RWPE1 (cell line): ENCODE results near the gene PSAP.

Experiments
- CTCF ChIA-PET: fragments of 350-600 bp; sonication (Branson Sonifier 250); formaldehyde crosslinking; extraction: SDS; loops from one replicate; lab custom pipeline; 2021; lab: Yijun Ruan, JAX
- POLR2A ChIA-PET: fragments of 400-600 bp; formaldehyde crosslinking; extraction: SDS; loops from one replicate; lab custom pipeline; 2020; ENCODE audit warnings: antibody characterized with exemption; ENCODE audit not compliant: low non-redundant PET; lab: Yijun Ruan, JAX
- DNase-seq: peaks from one replicate; pipeline ENCODE4 v3.0.0; 2012; ENCODE audit warnings: low spot score
- H3K27ac ChIP-seq: fragments of 450-650 bp; 2 replicates; pipeline ENCODE4 v1.5.1; 2017
- CTCF ChIP-seq: fragments of 450-650 bp; conservative IDR thresholded peaks from 2 replicates; pipeline ENCODE4 v1.5.1; 2017; ENCODE audit warnings: low read depth, mild to moderate bottlenecking

PSAP gene

GRCh38 chr10:71784679-71785272 is 66.3 kb downstream of the PSAP start:
- no peak overlapping the region for H3K27ac ChIP-seq
- no peak for TF ChIP-seq CTCF
- ChIA-PET POLR2A (no interaction called here), CTCF (no interaction called here)
- DNase-seq: no peak

GRCh38 chr10:71783917-71784678 is 67.0 kb downstream of the PSAP start:
- POLR2A ChIA-PET: no interaction called here
- CTCF ChIA-PET: interaction anchor here (0.6 to 2.5 kb wide), 2 partner anchors 87 to 1291 kb away, joined by 4 to 6 read pairs; no protein-coding TSS in a partner anchor
- no peak for DNase-seq

GRCh38 chr10:71782917-71783490 is 68.0 kb downstream of the PSAP start:
- TF ChIP-seq CTCF: no peak

More at GRCh38 chr10:71783917-71784678, 67.0 kb downstream of the PSAP start:
- TF ChIP-seq CTCF: no peak
- no peak overlapping the region for H3K27ac ChIP-seq

GRCh38 chr10:71782221-71782916 is 68.7 kb downstream of the PSAP start:
- ChIA-PET CTCF (interaction anchor here (2.5 kb wide), 1 partner anchor 85 kb away, joined by 6 read pairs; no protein-coding TSS in a partner anchor), POLR2A (no interaction called here)
- TF ChIP-seq CTCF: no peak
- no peak overlapping the region for H3K27ac ChIP-seq
- no peak for DNase-seq

More at GRCh38 chr10:71782917-71783490, 68.0 kb downstream of the PSAP start:
- CTCF ChIA-PET: interaction anchor here (0.6 to 2.5 kb wide), 3 partner anchors 86 to 1292 kb away, joined by 3 to 6 read pairs (median 4); no protein-coding TSS in a partner anchor
- H3K27ac ChIP-seq: no peak overlapping the region
- DNase-seq: no peak
- POLR2A ChIA-PET: no interaction called here

GRCh38 chr10:71780719-71781118 is 70.3 kb downstream of the PSAP start:
- H3K27ac ChIP-seq: no peak overlapping the region
- no peak for TF ChIP-seq CTCF
- ChIA-PET CTCF (interaction anchor here (0.7 kb wide), 1 partner anchor 403 kb away, joined by 3 read pairs; no protein-coding TSS in a partner anchor), POLR2A (no interaction called here)
- DNase-seq: no peak

- TF ChIP-seq CTCF: no peak
- ChIA-PET CTCF (interaction anchor here (0.7 kb wide), 1 partner anchor 702 kb away, joined by 4 read pairs; no protein-coding TSS in a partner anchor), POLR2A (no interaction called here)
Observed at GRCh38 chr10:71780156-71780555, 70.9 kb downstream of the PSAP start.

More at GRCh38 chr10:71780156-71780555, 70.9 kb downstream of the PSAP start:
- no peak for DNase-seq
- no peak overlapping the region for H3K27ac ChIP-seq
